HepG2 (cell line): ENCODE data around the gene PRR14. TPM values are rescaled to one million over a fixed set of nuclear protein-coding genes. Genes with fewer than 3 reads are reported as not detected.

Experiments used
- AHR ChIP-seq: IDR thresholded peaks from 2 replicates; pipeline ENCODE4 v1.6.1; 2018; ENCODE audit warnings: missing genetic modification reagents, missing compliant biosample characterization
- ARID2 ChIP-seq: sonication (generic); formaldehyde crosslinking; IDR thresholded peaks from 2 replicates; pipeline ENCODE4 v1.8.1; 2022; ENCODE audit warnings: mild to moderate bottlenecking, missing genetic modification reagents, borderline replicate concordance
- CREB1 ChIP-seq, 2 experiments: fragments of 450-650 bp in 1 of 2; IDR thresholded peaks; 2 replicates each; pipeline ENCODE4 v1.6.1; 2016 to 2017; ENCODE audit warnings: control low read depth in 1 of 2, mild to moderate bottlenecking in 1 of 2, missing compliant biosample characterization in 1 of 2, missing genetic modification characterization in 1 of 2
- EED ChIP-seq: sonication (generic); formaldehyde crosslinking; IDR thresholded peaks from 2 replicates; pipeline ENCODE4 v1.5.0; 2020; ENCODE audit warnings: mild to moderate bottlenecking, missing genetic modification reagents
- GPBP1L1 ChIP-seq: sonication (generic); formaldehyde crosslinking; IDR thresholded peaks from 2 replicates; pipeline ENCODE4 v1.5.0; 2020; ENCODE audit warnings: mild to moderate bottlenecking, missing genetic modification reagents
- LBX2 ChIP-seq: sonication (generic); formaldehyde crosslinking; IDR thresholded peaks from 2 replicates; pipeline ENCODE4 v1.5.0; 2020; ENCODE audit warnings: missing genetic modification reagents, mild to moderate bottlenecking, borderline replicate concordance
- MTF2 ChIP-seq: sonication (generic); formaldehyde crosslinking; IDR thresholded peaks from 2 replicates; pipeline ENCODE4 v1.5.0; 2020; ENCODE audit warnings: missing genetic modification reagents, borderline replicate concordance
- MXI1 ChIP-seq: IDR thresholded peaks from 3 replicates; pipeline ENCODE4 v1.6.1; 2012; ENCODE audit warnings: low read depth, low read length, inconsistent platforms, borderline replicate concordance
- NFIC ChIP-seq: IDR thresholded peaks from 2 replicates; pipeline ENCODE4 v1.6.1; 2012; ENCODE audit warnings: mild to moderate bottlenecking, low read length, inconsistent platforms
- NFRKB ChIP-seq: fragments of 450-650 bp; IDR thresholded peaks from 2 replicates; pipeline ENCODE4 v1.6.1; 2017
- NR2F6 ChIP-seq, 2 experiments: IDR thresholded peaks; 2 replicates each; pipeline ENCODE4 v1.6.1; 2016; ENCODE audit warnings: antibody characterized with exemption in 1 of 2, mild to moderate bottlenecking in 1 of 2
- PRDM10 ChIP-seq: sonication (generic); formaldehyde crosslinking; IDR thresholded peaks from 2 replicates; pipeline ENCODE4 v1.4.0; 2020; ENCODE audit warnings: low read depth, missing genetic modification reagents
- SAP130 ChIP-seq: IDR thresholded peaks from 2 replicates; pipeline ENCODE4 v1.6.1; 2016; ENCODE audit warnings: low read depth
- THAP7 ChIP-seq: sonication (generic); formaldehyde crosslinking; IDR thresholded peaks from 2 replicates; pipeline ENCODE4 v1.8.1; 2023; ENCODE audit warnings: mild to moderate bottlenecking, missing genetic modification reagents
- TOE1 ChIP-seq: sonication (generic); formaldehyde crosslinking; IDR thresholded peaks from 2 replicates; pipeline ENCODE4 v1.4.0; 2020; ENCODE audit warnings: mild to moderate bottlenecking, missing genetic modification reagents
- ZBTB7A ChIP-seq: sonication (generic); formaldehyde crosslinking; IDR thresholded peaks from 2 replicates; pipeline ENCODE4 v1.8.0; 2022; ENCODE audit warnings: mild to moderate bottlenecking, missing genetic modification reagents
- ZNF10 ChIP-seq: sonication (generic); formaldehyde crosslinking; IDR thresholded peaks from 2 replicates; pipeline ENCODE4 v1.4.0; 2020; ENCODE audit warnings: mild to moderate bottlenecking, low read depth, missing genetic modification reagents, borderline replicate concordance
- ZNF329 ChIP-seq: sonication (generic); formaldehyde crosslinking; IDR thresholded peaks from 2 replicates; pipeline ENCODE4 v1.9.0; 2021; ENCODE audit warnings: low read depth, mild to moderate bottlenecking, missing genetic modification reagents
- ZNF335 ChIP-seq: sonication (generic); formaldehyde crosslinking; IDR thresholded peaks from 2 replicates; pipeline ENCODE4 v1.4.0; 2020; ENCODE audit warnings: missing genetic modification reagents
- ZNF564 ChIP-seq: sonication (generic); formaldehyde crosslinking; IDR thresholded peaks from 2 replicates; pipeline ENCODE4 v1.8.1; 2023; ENCODE audit warnings: mild to moderate bottlenecking, missing genetic modification reagents
- ZNF607 ChIP-seq: sonication (generic); formaldehyde crosslinking; IDR thresholded peaks from 2 replicates; pipeline ENCODE4 v1.5.1; 2020; ENCODE audit warnings: missing genetic modification reagents, mild to moderate bottlenecking, borderline replicate concordance
- polyA plus RNA-seq, 8 experiments: library from polyadenylated mRNA; depleted of rRNA in 3 of 8; stranded (reverse) in 7 of 8; unstranded in 1 of 8; fragments of >200 nt; fragmentation: Illumina TruSeq in 4 of 8; extraction: Trizol in 4 of 8; gene quantifications; 2 replicates each; pipeline versions ENCODE4 v1.2.1 to v1.2.3, GENCODE V29; 2011 to 2016; ENCODE audit warnings: low read depth in 4 of 8, missing spikeins in 1 of 8, mixed read lengths in 1 of 8; ENCODE audit not compliant: insufficient read depth in 1 of 8
- total RNA-seq, 5 experiments: library from RNA; depleted of rRNA; stranded (reverse); fragments of >200 nt; fragmentation: Illumina TruSeq; extraction: Trizol; gene quantifications; 2 replicates each; pipeline ENCODE4 v1.2.3, GENCODE V29; 2016; ENCODE audit warnings: low read depth in 1 of 5

The PRR14 gene
- total and polyA plus RNA-seq, 2 of the 13 experiments (the other 11 are each of a cell fraction or from before 2014, with no cell fraction given) = 8.4 to 11.0 TPM

- TF ChIP-seq ZNF335 (CRISPR knock-in tag) = peak; percentile 92
- TF ChIP-seq TOE1 (CRISPR knock-in tag) = no peak; the same call in 1 of the 2 replicates
- no peak; the same call in 1 of the 2 replicates for TF ChIP-seq LBX2 (CRISPR knock-in tag)
- TF ChIP-seq MXI1 = peak; percentile 93; the same call in 2 of the 3 replicates
- peak; percentile 93 for TF ChIP-seq SAP130 (CRISPR knock-in tag)
- TF ChIP-seq PRDM10 (CRISPR knock-in tag) = peak; percentile 64; the same call in 1 of the 2 replicates
- peak; percentile 92 for TF ChIP-seq THAP7 (CRISPR knock-in tag)
- TF ChIP-seq GPBP1L1 (CRISPR knock-in tag) = no peak
- peak; percentile 25; the same call in 1 of the 2 replicates for TF ChIP-seq ZNF329 (CRISPR knock-in tag)
- TF ChIP-seq ZNF564 (CRISPR knock-in tag) = no peak
- no peak for TF ChIP-seq ZNF10
- TF ChIP-seq NFIC = peak; percentile 78; the same call in 1 of the 2 replicates
- TF ChIP-seq NFRKB = peak; percentile 98
- TF ChIP-seq ZBTB7A = no peak
- TF ChIP-seq NR2F6 (IDR thresholded peaks at IDR 0.05) = peak; percentile 74; the same call in 1 of the 2 replicates
- peak; percentile 58; the same call in 1 of the 2 replicates for TF ChIP-seq NR2F6 (CRISPR knock-in tag; IDR thresholded peaks at IDR 0.05)
- TF ChIP-seq CREB1 (IDR thresholded peaks at IDR 0.05) = peak; percentile 87
- TF ChIP-seq CREB1 (CRISPR knock-in tag; IDR thresholded peaks at IDR 0.05) = peak; percentile 93
- TF ChIP-seq AHR = peak; percentile 65
- TF ChIP-seq EED (CRISPR knock-in tag) = peak; percentile 77
- TF ChIP-seq MTF2 (CRISPR knock-in tag) = 0 out of 2 replicates have a peak, but pooled peaks have one; percentile 36
- peak; percentile 91 for TF ChIP-seq ZNF607 (CRISPR knock-in tag)
- no peak; the same call in 1 of the 2 replicates for TF ChIP-seq ARID2 (CRISPR knock-in tag)
These were observed 40.6 kb upstream of the PRR14 start, which contains the start of gene ZNF689 (continued) for GRCh38 chr16:30609926-30610839.
